GM12875 (cell line): ENCODE results near the gene DLX3.
A peak's percentile ranks its signal among the peaks of the same experiment; 100 is the strongest.

Experiments
- H3K4me3 ChIP-seq: one replicate; pipeline ENCODE4 v1.5.1; 2011; ENCODE audit warnings: low read depth, low read length, control low read depth
- CTCF ChIP-seq: IDR thresholded peaks from 2 replicates; pipeline ENCODE4 v1.5.1; 2011; ENCODE audit warnings: low read depth, mild to moderate bottlenecking, control low read depth, inconsistent platforms, low read length, moderate library complexity, borderline replicate concordance; ENCODE audit not compliant: insufficient read depth

DLX3 gene

DNA sequence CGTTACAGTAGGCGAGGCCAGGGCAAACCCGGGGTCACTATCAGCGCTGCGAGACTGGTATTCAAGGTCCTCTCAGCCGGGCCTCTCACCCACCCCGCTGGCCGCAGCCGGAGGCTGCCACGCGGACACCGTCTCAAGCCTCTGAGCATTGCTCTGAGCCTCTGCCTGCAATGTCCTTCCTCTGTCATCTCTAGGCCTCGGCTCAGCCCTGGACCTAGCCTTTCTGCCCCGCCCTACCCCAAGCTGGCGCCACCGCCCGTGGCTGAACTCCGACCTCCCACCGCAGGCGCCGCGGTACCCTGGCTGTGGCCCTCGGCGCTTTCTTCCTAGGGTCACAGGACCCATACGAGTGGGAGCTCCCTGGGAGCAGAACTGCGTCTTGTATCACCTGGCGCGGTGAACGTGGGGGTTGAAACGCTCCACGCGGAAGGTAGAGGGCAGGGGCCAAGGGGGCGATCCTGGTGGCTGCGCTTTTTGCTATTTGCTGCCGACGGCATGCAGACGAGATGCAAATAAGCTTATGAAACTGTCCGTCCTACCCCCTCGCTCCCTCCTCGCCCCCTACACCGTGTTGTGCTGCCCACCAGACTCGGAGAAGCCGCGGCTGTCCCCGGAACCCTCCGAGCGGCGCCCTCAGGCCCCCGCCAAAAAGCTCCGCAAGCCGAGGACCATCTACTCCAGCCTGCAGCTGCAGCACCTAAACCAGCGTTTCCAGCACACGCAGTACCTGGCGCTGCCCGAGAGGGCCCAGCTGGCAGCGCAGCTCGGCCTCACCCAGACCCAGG, 22.3 kb downstream of the DLX3 start:
- no peak for TF ChIP-seq CTCF
- no peak overlapping the region for H3K4me3 ChIP-seq

- H3K4me3 ChIP-seq, result no peak overlapping the region
- no peak for TF ChIP-seq CTCF
These were observed 23.1 kb downstream of the DLX3 start for GRCh38 chr17:49971848-49972485.

DNA sequence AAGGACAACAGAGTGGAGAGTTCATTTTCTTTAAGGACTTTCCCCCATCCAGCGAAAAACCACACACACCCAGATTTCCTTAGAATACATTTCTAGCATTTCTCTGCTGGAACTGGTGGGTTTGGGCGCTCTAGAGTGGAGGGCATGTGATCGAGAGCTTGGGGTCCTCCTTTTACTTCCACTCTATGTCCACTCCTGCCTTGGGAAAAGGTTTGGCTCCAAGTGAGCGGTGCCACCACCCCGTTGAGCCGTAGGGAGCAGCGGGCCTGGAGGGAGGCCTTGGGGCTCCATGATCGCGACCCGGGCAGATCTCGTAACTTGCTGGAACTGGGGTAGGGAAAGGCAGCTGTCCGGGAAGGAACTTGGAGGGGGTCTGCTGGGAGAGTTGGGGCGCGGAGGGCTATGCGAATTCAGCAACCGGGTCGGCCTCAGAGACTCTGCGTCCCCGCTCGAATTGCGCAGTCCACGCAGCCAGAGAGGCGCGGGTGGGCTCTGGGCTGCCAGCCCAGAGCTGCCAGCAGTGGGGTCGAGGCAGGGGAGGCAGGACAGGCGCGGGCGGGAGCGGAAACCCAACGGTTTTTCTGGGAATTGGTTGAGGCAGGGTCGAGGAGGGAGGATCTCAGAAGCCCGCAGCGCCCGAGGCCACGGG, 23.7 kb downstream of the DLX3 start:
- no peak for TF ChIP-seq CTCF
- no peak overlapping the region for H3K4me3 ChIP-seq

DNA sequence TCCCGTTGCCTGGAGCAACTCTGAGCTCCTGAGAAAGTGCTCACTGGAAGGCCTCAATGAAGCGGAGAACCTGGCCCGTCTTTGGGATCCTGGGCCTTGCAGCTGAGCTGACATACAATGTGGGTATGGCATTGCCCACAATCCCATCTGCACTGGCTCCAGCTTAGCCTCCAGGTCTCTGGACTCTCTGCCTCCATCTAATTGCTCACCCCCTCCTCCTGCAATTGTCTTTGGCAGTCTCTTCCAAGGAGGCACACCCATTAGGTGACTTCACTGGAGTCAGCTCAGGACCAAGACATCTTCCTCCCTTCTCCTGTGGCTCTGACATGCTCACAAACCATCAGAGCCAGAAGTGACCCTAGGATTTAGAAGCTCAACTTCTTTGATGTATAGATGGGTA, 24.5 kb downstream of the DLX3 start:
- no peak overlapping the region for H3K4me3 ChIP-seq
- no peak for TF ChIP-seq CTCF

- no peak for TF ChIP-seq CTCF
- H3K4me3 ChIP-seq, result no peak overlapping the region
These were observed 25.1 kb downstream of the DLX3 start for GRCh38 chr17:49969795-49970389.

GRCh38 chr17:49969134-49969759, 25.8 kb downstream of the DLX3 start, which contains the start of gene DLX4:
Gene DLX4 (plus strand): TSS chr17:49969190. CDS start chr17:49969469, 279 bp downstream.
- H3K4me3 ChIP-seq, result peak within 1 kb of the TSS; percentile 44
- no peak for TF ChIP-seq CTCF
